ENCODE measurements around the gene RBP2.

RBP2 gene

GRCh38 chr3:139522421-139522820 is 46.1 kb upstream of the RBP2 start:
- no peaks in the 10 kb centered on the region for H3K36me3 ChIP-seq (replicated peaks in 1 of 2; ENCODE audit: control insufficient read depth in 2 of 2, insufficient read depth in 2 of 2, low read length in 2 of 2)
- no peak overlapping the region for H3K27ac ChIP-seq (replicated peaks; ENCODE audit: low read length)
- H4K91ac ChIP-seq (ENCODE audit: low read depth, low read length, poor library complexity) = no peak overlapping the region
- no peak overlapping the region for H3K14ac ChIP-seq (ENCODE audit: low read length)
- H3K4me2 ChIP-seq (ENCODE audit: insufficient read depth, low read length, poor library complexity, severe bottlenecking) = no peak overlapping the region
- H3K79me1 ChIP-seq (ENCODE audit: low read depth, low read length) = no peaks in the 10 kb centered on the region
- H2BK15ac ChIP-seq (ENCODE audit: low read length) = no peak overlapping the region
- no peaks in the 10 kb centered on the region for H3K4me1 ChIP-seq (ENCODE audit: control insufficient read depth in 2 of 2, insufficient read depth in 1 of 2, low read depth in 1 of 2, low read length in 2 of 2)
- H4K8ac ChIP-seq (ENCODE audit: low read depth, low read length) = no peak overlapping the region
- no peak overlapping the region for H3K4ac ChIP-seq (ENCODE audit: low read length)
- no peak for DNase-seq (ENCODE audit: low spot score)
- no peak overlapping the region for H2BK120ac ChIP-seq (ENCODE audit: low read depth, low read length)
- no peak overlapping the region for H2AK5ac ChIP-seq (ENCODE audit: low read depth, low read length)
- H3K4me3 ChIP-seq (ENCODE audit: low read length in 2 of 2) = no peak overlapping the region
- H2BK5ac ChIP-seq (ENCODE audit: low read length) = no peak overlapping the region
- H2BK12ac ChIP-seq (ENCODE audit: low read length) = no peak overlapping the region
- H2AFZ ChIP-seq (ENCODE audit: low read length) = no peak overlapping the region
- no peak overlapping the region for H3K18ac ChIP-seq (ENCODE audit: low read length)
- peaks cover 0 to under 1% (median 0%) of the 10 kb centered on the region in 3 experiments for H3K27me3 ChIP-seq (ENCODE audit: control insufficient read depth in 3 of 3, insufficient read depth in 3 of 3, low read depth in 1 of 3, low read length in 3 of 3)
- no CpG with 5 or more reads among the region's 2 CpGs for WGBS, 2 donors (ENCODE audit: extremely low coverage in 2 of 2, insufficient read length in 2 of 2, insufficient replicate concordance in 1 of 2)
- no peak overlapping the region for H3K23ac ChIP-seq (ENCODE audit: low read depth, low read length, poor library complexity)
- peaks cover 0 to 3% of the 10 kb centered on the region in 2 donors for H3K9me3 ChIP-seq (replicated peaks in 1 of 2; ENCODE audit: control insufficient read depth in 2 of 2, insufficient read depth in 1 of 2, low read depth in 1 of 2, low read length in 2 of 2)
- H3K9ac ChIP-seq (ENCODE audit: low read depth, low read length, poor library complexity) = no peak overlapping the region

- no peak overlapping the region for H3K9ac ChIP-seq (ENCODE audit: low read depth, low read length, poor library complexity)
- H3K23ac ChIP-seq (ENCODE audit: low read depth, low read length, poor library complexity) = no peak overlapping the region
- no peak overlapping the region for H4K8ac ChIP-seq (ENCODE audit: low read depth, low read length)
- no peak overlapping the region for H3K4ac ChIP-seq (ENCODE audit: low read length)
- no peak for DNase-seq (ENCODE audit: low spot score)
- H2BK15ac ChIP-seq (ENCODE audit: low read length) = no peak overlapping the region
- no peaks in the 10 kb centered on the region for H3K79me1 ChIP-seq (ENCODE audit: low read depth, low read length)
- peaks cover 0 to 3% of the 10 kb centered on the region in 2 donors for H3K9me3 ChIP-seq (replicated peaks in 1 of 2; ENCODE audit: control insufficient read depth in 2 of 2, insufficient read depth in 1 of 2, low read depth in 1 of 2, low read length in 2 of 2)
- H2AK5ac ChIP-seq (ENCODE audit: low read depth, low read length) = no peak overlapping the region
- no peak overlapping the region for H2BK12ac ChIP-seq (ENCODE audit: low read length)
- no peaks in the 10 kb centered on the region for H3K4me1 ChIP-seq (ENCODE audit: control insufficient read depth in 2 of 2, insufficient read depth in 1 of 2, low read depth in 1 of 2, low read length in 2 of 2)
- no peak overlapping the region for H3K4me2 ChIP-seq (ENCODE audit: insufficient read depth, low read length, poor library complexity, severe bottlenecking)
- WGBS, 2 donors (ENCODE audit: extremely low coverage in 2 of 2, insufficient read length in 2 of 2, insufficient replicate concordance in 1 of 2) = no CpG with 5 or more reads among the region's 1 CpG
- no peak overlapping the region for H3K18ac ChIP-seq (ENCODE audit: low read length)
- H3K27me3 ChIP-seq (ENCODE audit: control insufficient read depth in 3 of 3, insufficient read depth in 3 of 3, low read depth in 1 of 3, low read length in 3 of 3) = no peaks in the 10 kb centered on the region
- H2BK120ac ChIP-seq (ENCODE audit: low read depth, low read length) = no peak overlapping the region
- H3K14ac ChIP-seq (ENCODE audit: low read length) = no peak overlapping the region
- no peak overlapping the region for H2BK5ac ChIP-seq (ENCODE audit: low read length)
- no peak overlapping the region for H3K27ac ChIP-seq (replicated peaks; ENCODE audit: low read length)
- H4K91ac ChIP-seq (ENCODE audit: low read depth, low read length, poor library complexity) = no peak overlapping the region
- no peaks in the 10 kb centered on the region for H3K36me3 ChIP-seq (replicated peaks in 1 of 2; ENCODE audit: control insufficient read depth in 2 of 2, insufficient read depth in 2 of 2, low read length in 2 of 2)
- H3K4me3 ChIP-seq (ENCODE audit: low read length in 2 of 2) = no peak overlapping the region
- H2AFZ ChIP-seq (ENCODE audit: low read length) = no peak overlapping the region
These were observed 45.5 kb upstream of the RBP2 start for GRCh38 chr3:139521816-139522215.

GRCh38 chr3:139521144-139521543 is 44.8 kb upstream of the RBP2 start:
- Histone ChIP-seq H2BK120ac (ENCODE audit: low read depth, low read length) (no peak overlapping the region), H4K91ac (ENCODE audit: low read depth, low read length, poor library complexity) (no peak overlapping the region), H3K4me2 (ENCODE audit: insufficient read depth, low read length, poor library complexity, severe bottlenecking) (no peak overlapping the region), H3K23ac (ENCODE audit: low read depth, low read length, poor library complexity) (no peak overlapping the region), H2AFZ (ENCODE audit: low read length) (no peak overlapping the region), H3K18ac (ENCODE audit: low read length) (no peak overlapping the region), H3K9ac (ENCODE audit: low read depth, low read length, poor library complexity) (no peak overlapping the region), H3K79me1 (ENCODE audit: low read depth, low read length) (no peaks in the 10 kb centered on the region), H3K27ac (replicated peaks; ENCODE audit: low read length) (no peak overlapping the region), H3K4me3 (ENCODE audit: low read length in 2 of 2) (no peak overlapping the region), H4K8ac (ENCODE audit: low read depth, low read length) (no peak overlapping the region), H3K9me3 (replicated peaks in 1 of 2; ENCODE audit: control insufficient read depth in 2 of 2, insufficient read depth in 1 of 2, low read depth in 1 of 2, low read length in 2 of 2) (peaks cover 0 to 3% of the 10 kb centered on the region in 2 donors), H3K4me1 (ENCODE audit: control insufficient read depth in 2 of 2, insufficient read depth in 1 of 2, low read depth in 1 of 2, low read length in 2 of 2) (no peaks in the 10 kb centered on the region), H3K4ac (ENCODE audit: low read length) (no peak overlapping the region), H2BK15ac (ENCODE audit: low read length) (no peak overlapping the region), H2BK5ac (ENCODE audit: low read length) (no peak overlapping the region), H3K27me3 (ENCODE audit: control insufficient read depth in 3 of 3, insufficient read depth in 3 of 3, low read depth in 1 of 3, low read length in 3 of 3) (no peaks in the 10 kb centered on the region), H2AK5ac (ENCODE audit: low read depth, low read length) (no peak overlapping the region), H2BK12ac (ENCODE audit: low read length) (no peak overlapping the region), H3K14ac (ENCODE audit: low read length) (no peak overlapping the region), H3K36me3 (replicated peaks in 1 of 2; ENCODE audit: control insufficient read depth in 2 of 2, insufficient read depth in 2 of 2, low read length in 2 of 2) (no peaks in the 10 kb centered on the region)
- no CpG with 5 or more reads among the region's 3 CpGs for WGBS, 2 donors (ENCODE audit: extremely low coverage in 2 of 2, insufficient read length in 2 of 2, insufficient replicate concordance in 1 of 2)
- DNase-seq (ENCODE audit: low spot score) = no peak

- Histone ChIP-seq H2BK5ac (ENCODE audit: low read length) (no peak overlapping the region), H3K9ac (ENCODE audit: low read depth, low read length, poor library complexity) (no peak overlapping the region), H3K9me3 (replicated peaks in 1 of 2; ENCODE audit: control insufficient read depth in 2 of 2, insufficient read depth in 1 of 2, low read depth in 1 of 2, low read length in 2 of 2) (peaks cover 0 to 3% of the 10 kb centered on the region in 2 donors), H2AK5ac (ENCODE audit: low read depth, low read length) (no peak overlapping the region), H3K14ac (ENCODE audit: low read length) (no peak overlapping the region), H3K4me2 (ENCODE audit: insufficient read depth, low read length, poor library complexity, severe bottlenecking) (no peak overlapping the region), H3K4me1 (ENCODE audit: control insufficient read depth in 2 of 2, insufficient read depth in 1 of 2, low read depth in 1 of 2, low read length in 2 of 2) (no peaks in the 10 kb centered on the region), H2AFZ (ENCODE audit: low read length) (no peak overlapping the region), H3K4me3 (ENCODE audit: low read length in 2 of 2) (no peak overlapping the region), H3K27ac (replicated peaks; ENCODE audit: low read length) (no peak overlapping the region), H3K79me1 (ENCODE audit: low read depth, low read length) (no peaks in the 10 kb centered on the region), H4K8ac (ENCODE audit: low read depth, low read length) (no peak overlapping the region), H3K4ac (ENCODE audit: low read length) (no peak overlapping the region), H4K91ac (ENCODE audit: low read depth, low read length, poor library complexity) (no peak overlapping the region), H3K18ac (ENCODE audit: low read length) (no peak overlapping the region), H3K36me3 (replicated peaks in 1 of 2; ENCODE audit: control insufficient read depth in 2 of 2, insufficient read depth in 2 of 2, low read length in 2 of 2) (no peaks in the 10 kb centered on the region), H2BK15ac (ENCODE audit: low read length) (no peak overlapping the region), H3K27me3 (ENCODE audit: control insufficient read depth in 3 of 3, insufficient read depth in 3 of 3, low read depth in 1 of 3, low read length in 3 of 3) (no peaks in the 10 kb centered on the region), H2BK120ac (ENCODE audit: low read depth, low read length) (no peak overlapping the region), H2BK12ac (ENCODE audit: low read length) (no peak overlapping the region), H3K23ac (ENCODE audit: low read depth, low read length, poor library complexity) (no peak overlapping the region)
- WGBS, 2 donors (ENCODE audit: extremely low coverage in 2 of 2, insufficient read length in 2 of 2, insufficient replicate concordance in 1 of 2) = no CpG with 5 or more reads among the region's 7 CpGs
- no peak for DNase-seq (ENCODE audit: low spot score)
These were observed 43.9 kb upstream of the RBP2 start for GRCh38 chr3:139519998-139520737.
